Gastroesophageal sphincter (tissue), 3 donors: Measurements from ENCODE around the gene RNF4.

Experiments used
- CTCF ChIP-seq, 4 experiments: fragments of 200-600 bp in 2 of 4; fragments of 450-650 bp in 2 of 4; sonication (generic) in 1 of 4; IDR thresholded peaks; one replicate each; pipeline ENCODE4 v1.5.1; 2017 to 2019; ENCODE audit warnings: antibody characterized with exemption in 4 of 4, mild to moderate bottlenecking in 2 of 4, moderate library complexity in 2 of 4
- POLR2A ChIP-seq, 2 donors: fragments of 450-650 bp; IDR thresholded peaks; one replicate each; pipeline ENCODE4 v1.6.1; 2017; ENCODE audit warnings: antibody characterized with exemption in 2 of 2, mild to moderate bottlenecking in 2 of 2, moderate library complexity in 1 of 2
- POLR2AphosphoS5 ChIP-seq: sonication (generic); formaldehyde crosslinking; IDR thresholded peaks from one replicate; pipeline ENCODE4 v1.6.1; 2017; ENCODE audit warnings: antibody characterized with exemption

GRCh38 chr4:2421928-2422327, 47.0 kb upstream of the RNF4 start:
- no peak for TF ChIP-seq POLR2A (IDR thresholded peaks at IDR 0.05)
- no peak for TF ChIP-seq CTCF (IDR thresholded peaks at IDR 0.05)
- TF ChIP-seq POLR2AphosphoS5, result no peak
